Caco-2 (cell line): ENCODE data around the gene MX1. TPM values are rescaled to one million over a fixed set of nuclear protein-coding genes. Genes with fewer than 3 reads are reported as not detected.

Source experiments
- BruUV-seq: library from RNA; stranded (reverse); fragments of 400-500 nt; replicated peaks from 2 replicates; lab custom pipeline; 2021; lab: Mats Ljungman, UMichigan
- CTCF ChIA-PET: fragments of 300-600 bp; sonication (Branson Sonifier 250); formaldehyde crosslinking; loops from one replicate; lab custom pipeline; 2022; ENCODE audit warnings: antibody characterized with exemption; lab: Charles Lee
- POLR2A ChIA-PET: fragments of 300-600 bp; sonication (Branson Sonifier 250); formaldehyde crosslinking; loops from one replicate; lab custom pipeline; 2022; ENCODE audit warnings: antibody characterized with exemption; lab: Charles Lee
- DNase-seq, 2 experiments: peaks; one replicate each; pipeline versions ENCODE4 v3.0.0 to v3.0.0-alpha.2; 2020 to 2022
- H3K27me3 ChIP-seq: replicated peaks from 2 replicates; pipeline ENCODE4 v1.6.0; 2011; ENCODE audit warnings: low read length; ENCODE audit not compliant: control insufficient read depth, insufficient read depth
- H3K36me3 ChIP-seq: 2 replicates; pipeline ENCODE4 v1.5.1; 2011; ENCODE audit warnings: low read length; ENCODE audit not compliant: control insufficient read depth, insufficient read depth
- H3K4me1 ChIP-seq: fragments of 250-450 bp; sonication (Bioruptor Pico); 2 replicates; pipeline ENCODE4 v1.5.1; 2020; ENCODE audit warnings: mild to moderate bottlenecking
- H3K4me3 ChIP-seq: 2 replicates; pipeline ENCODE4 v1.5.1; 2011; ENCODE audit warnings: low read depth, mild to moderate bottlenecking, control low read depth, low read length
- H3K9me3 ChIP-seq: fragments of 250-450 bp; sonication (Bioruptor Pico); 2 replicates; pipeline ENCODE4 v1.5.1; 2020; ENCODE audit warnings: mild to moderate bottlenecking, moderate library complexity
- H3K27ac Mint-ChIP-seq: one replicate; pipeline ENCODE4 v1.8.0; 2022; ENCODE audit warnings: mixed read lengths; ENCODE audit not compliant: unreplicated experiment
- H3K27me3 Mint-ChIP-seq: one replicate; pipeline ENCODE4 v1.8.0; 2022; ENCODE audit warnings: mixed read lengths; ENCODE audit not compliant: insufficient read depth, unreplicated experiment
- H3K36me3 Mint-ChIP-seq: one replicate; pipeline ENCODE4 v1.8.0; 2022; ENCODE audit warnings: mild to moderate bottlenecking, mixed read lengths; ENCODE audit not compliant: insufficient read depth, unreplicated experiment
- H3K4me1 Mint-ChIP-seq: one replicate; pipeline ENCODE4 v1.8.0; 2022; ENCODE audit warnings: low read depth, mixed read lengths; ENCODE audit not compliant: unreplicated experiment
- H3K4me3 Mint-ChIP-seq: one replicate; pipeline ENCODE4 v1.8.0; 2022; ENCODE audit warnings: mild to moderate bottlenecking, moderate library complexity, mixed read lengths; ENCODE audit not compliant: unreplicated experiment
- H3K9me3 Mint-ChIP-seq: one replicate; pipeline ENCODE4 v1.8.0; 2022; ENCODE audit warnings: mixed read lengths; ENCODE audit not compliant: unreplicated experiment
- CTCF ChIP-seq, 2 experiments: fragments of 200-600 bp in 1 of 2; IDR thresholded peaks; 1 replicate in 1 of 2; 2 replicates in 1 of 2; pipeline versions ENCODE4 v1.5.1 to v1.8.0; 2011 to 2022; ENCODE audit warnings: antibody characterized with exemption in 1 of 2, control low read depth in 1 of 2, inconsistent platforms in 1 of 2, low read depth in 1 of 2, low read length in 1 of 2, mild to moderate bottlenecking in 1 of 2, moderate library complexity in 1 of 2; ENCODE audit not compliant: insufficient read depth in 1 of 2, severe bottlenecking in 1 of 2, unreplicated experiment in 1 of 2
- intact Hi-C: fragments of 100-400 bp; cut with micrococcal nuclease; formaldehyde crosslinking; loops from one replicate; pipeline ENCODE4 v1.10.0; 2022; ENCODE audit not compliant: unreplicated experiment
- total RNA-seq: library from RNA; stranded (reverse); gene quantifications from 2 replicates; pipeline ENCODE4 v1.2.3, GENCODE V29; 2022

Gene MX1
- total RNA-seq, 1 experiment from 2014 or later, result 18.9 TPM

- Histone ChIP-seq H3K4me1 (peaks cover 31% of the 10 kb centered on the region), H3K27me3 (no peaks in the 10 kb centered on the region), H3K9me3 (no peaks in the 10 kb centered on the region), H3K4me3 (no peak overlapping the region), H3K36me3 (peaks cover 2% of the 10 kb centered on the region)
- Mint-ChIP-seq H3K27ac (no peak overlapping the region), H3K4me1 (peaks cover 43% of the 10 kb centered on the region), H3K9me3 (no peaks in the 10 kb centered on the region), H3K27me3 (no peaks in the 10 kb centered on the region), H3K36me3 (peaks cover 79% of the 10 kb centered on the region), H3K4me3 (no peak overlapping the region)
- ChIA-PET CTCF (interaction anchor here (0.6 kb wide), 1 partner anchor 42 kb away, joined by 3 read pairs; no protein-coding TSS in a partner anchor), POLR2A (no interaction called here)
- no peak for DNase-seq
- no peak for TF ChIP-seq CTCF (IDR thresholded peaks at IDR 0.05; ENCODE audit: insufficient read depth in 1 of 2, low read depth in 1 of 2, low read length in 1 of 2, severe bottlenecking in 1 of 2, unreplicated experiment in 1 of 2)
- intact Hi-C loops, result no loop called here
- BruUV-seq, result no TSS peak
Measured at GRCh38 chr21:41494242-41494641, 68.2 kb downstream of the MX1 start.

- peaks cover 66% of the 10 kb centered on the region for H3K36me3 Mint-ChIP-seq
- H3K27ac Mint-ChIP-seq, result peak overlapping the region; percentile 80
- POLR2A ChIA-PET, result interaction anchor here (0.6 kb wide), 1 partner anchor 11 kb away, joined by 5 read pairs; the partner anchor contains the start of gene TMPRSS2
- intact Hi-C loops, result no loop called here
- H3K27me3 Mint-ChIP-seq, result no peaks in the 10 kb centered on the region
- CTCF ChIA-PET, result interaction anchor here (0.6 to 1.4 kb wide), 3 partner anchors 11 to 214 kb away, joined by 3 to 4 read pairs (median 3); partner anchors contain the start of gene TMPRSS2
- Histone ChIP-seq H3K27me3 (no peaks in the 10 kb centered on the region), H3K9me3 (no peaks in the 10 kb centered on the region), H3K36me3 (peaks cover 1% of the 10 kb centered on the region), H3K4me3 (no peak overlapping the region), H3K4me1 (peaks cover 59% of the 10 kb centered on the region)
- no peak for TF ChIP-seq CTCF (IDR thresholded peaks at IDR 0.05; ENCODE audit: insufficient read depth in 1 of 2, low read depth in 1 of 2, low read length in 1 of 2, severe bottlenecking in 1 of 2, unreplicated experiment in 1 of 2)
- peaks cover 56% of the 10 kb centered on the region for H3K4me1 Mint-ChIP-seq
- peak overlapping the region; percentile 43 for H3K4me3 Mint-ChIP-seq
- no peaks in the 10 kb centered on the region for H3K9me3 Mint-ChIP-seq
- no TSS peak for BruUV-seq
- peak; percentile 50 to 73 for DNase-seq
Measured at GRCh38 chr21:41497008-41497407, 71.0 kb downstream of the MX1 start.

GRCh38 chr21:41497788-41498187, 71.7 kb downstream of the MX1 start:
- BruUV-seq, result no TSS peak
- H3K4me3 Mint-ChIP-seq, result peak overlapping the region; percentile 43
- intact Hi-C loops, result loop anchor here (1.0 to 2.0 kb wide), 3 partner anchors 15 to 175 kb away; no protein-coding TSS in a partner anchor
- H3K9me3 Mint-ChIP-seq, result no peaks in the 10 kb centered on the region
- no peaks in the 10 kb centered on the region for H3K27me3 ChIP-seq
- peak; percentile 43 to 58 for DNase-seq
- no peak overlapping the region for H3K4me3 ChIP-seq
- H3K27me3 Mint-ChIP-seq, result no peaks in the 10 kb centered on the region
- peak overlapping the region; percentile 80 for H3K27ac Mint-ChIP-seq
- peaks cover 64% of the 10 kb centered on the region for H3K4me1 Mint-ChIP-seq
- no peak for TF ChIP-seq CTCF (IDR thresholded peaks at IDR 0.05; ENCODE audit: insufficient read depth in 1 of 2, low read depth in 1 of 2, low read length in 1 of 2, severe bottlenecking in 1 of 2, unreplicated experiment in 1 of 2)
- no peaks in the 10 kb centered on the region for H3K9me3 ChIP-seq
- peaks cover 67% of the 10 kb centered on the region for H3K4me1 ChIP-seq
- CTCF ChIA-PET, result no interaction called here
- H3K36me3 Mint-ChIP-seq, result peaks cover 69% of the 10 kb centered on the region
- no peaks in the 10 kb centered on the region; the same call in 1 of the 2 replicates for H3K36me3 ChIP-seq
- POLR2A ChIA-PET, result no interaction called here
